Parathyroid adenoma (tissue), 2 donors: ENCODE measurements around the gene GJD2.

Source experiments
- H2AFZ ChIP-seq: fragments of 300-600 bp; sonication (generic); one replicate; pipeline ENCODE4 v1.7.0; 2017; ENCODE audit warnings: antibody characterized with exemption, mild to moderate bottlenecking
- H3K27ac ChIP-seq: fragments of 300-600 bp; sonication (generic); one replicate; pipeline ENCODE4 v1.7.0; 2017
- H3K27me3 ChIP-seq: fragments of 300-600 bp; sonication (generic); one replicate; pipeline ENCODE4 v1.7.0; 2017; ENCODE audit warnings: low read length; ENCODE audit not compliant: control insufficient read depth, insufficient read depth
- H3K36me3 ChIP-seq: fragments of 300-600 bp; sonication (generic); one replicate; pipeline ENCODE4 v1.7.0; 2017; ENCODE audit warnings: low read length; ENCODE audit not compliant: control insufficient read depth, insufficient read depth
- H3K4me1 ChIP-seq: fragments of 300-600 bp; sonication (generic); one replicate; pipeline ENCODE4 v1.7.0; 2017; ENCODE audit warnings: control low read depth
- H3K4me2 ChIP-seq: fragments of 300-600 bp; sonication (generic); one replicate; pipeline ENCODE4 v1.7.0; 2017; ENCODE audit warnings: low read length
- H3K4me3 ChIP-seq: fragments of 300-600 bp; sonication (generic); one replicate; pipeline ENCODE4 v1.7.0; 2017; ENCODE audit warnings: low read depth, low read length
- H3K79me2 ChIP-seq: fragments of 300-600 bp; sonication (generic); one replicate; pipeline ENCODE4 v1.7.0; 2017; ENCODE audit warnings: control low read depth
- H3K9ac ChIP-seq: fragments of 300-600 bp; sonication (generic); one replicate; pipeline ENCODE4 v1.7.0; 2017; ENCODE audit warnings: mild to moderate bottlenecking
- H3K9me3 ChIP-seq: fragments of 300-600 bp; sonication (generic); one replicate; pipeline ENCODE4 v1.7.0; 2017; ENCODE audit warnings: low read length; ENCODE audit not compliant: control insufficient read depth
- TF ChIP-seq, protein P1 (sequence below): fragments of 300-600 bp; sonication (generic); IDR thresholded peaks from one replicate; pipeline ENCODE4 v1.7.0; 2017; ENCODE audit warnings: antibody characterized with exemption, mild to moderate bottlenecking
- donor health status: primary hyperparathyroidism.

GJD2 gene

DNA sequence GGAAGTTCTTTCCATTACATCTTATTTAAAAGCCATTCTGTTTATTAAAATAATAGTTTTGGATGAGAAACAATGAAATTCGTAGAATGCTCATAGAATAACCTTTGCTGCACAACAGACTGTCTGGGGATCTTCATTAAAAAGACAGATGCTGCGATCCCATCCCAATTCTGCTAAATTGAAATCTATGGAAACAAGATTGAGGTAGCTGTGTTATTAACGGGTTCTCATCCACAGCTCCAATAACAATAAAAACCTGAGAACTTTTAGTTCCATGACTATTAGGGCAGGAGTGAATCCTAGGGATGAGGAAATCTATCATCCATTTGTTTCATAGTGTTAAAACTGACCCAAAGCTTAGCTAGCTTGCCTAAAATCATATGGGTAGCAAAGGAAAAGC, 2.5 kb upstream of the GJD2 start:
- TF ChIP-seq, protein P1, sequence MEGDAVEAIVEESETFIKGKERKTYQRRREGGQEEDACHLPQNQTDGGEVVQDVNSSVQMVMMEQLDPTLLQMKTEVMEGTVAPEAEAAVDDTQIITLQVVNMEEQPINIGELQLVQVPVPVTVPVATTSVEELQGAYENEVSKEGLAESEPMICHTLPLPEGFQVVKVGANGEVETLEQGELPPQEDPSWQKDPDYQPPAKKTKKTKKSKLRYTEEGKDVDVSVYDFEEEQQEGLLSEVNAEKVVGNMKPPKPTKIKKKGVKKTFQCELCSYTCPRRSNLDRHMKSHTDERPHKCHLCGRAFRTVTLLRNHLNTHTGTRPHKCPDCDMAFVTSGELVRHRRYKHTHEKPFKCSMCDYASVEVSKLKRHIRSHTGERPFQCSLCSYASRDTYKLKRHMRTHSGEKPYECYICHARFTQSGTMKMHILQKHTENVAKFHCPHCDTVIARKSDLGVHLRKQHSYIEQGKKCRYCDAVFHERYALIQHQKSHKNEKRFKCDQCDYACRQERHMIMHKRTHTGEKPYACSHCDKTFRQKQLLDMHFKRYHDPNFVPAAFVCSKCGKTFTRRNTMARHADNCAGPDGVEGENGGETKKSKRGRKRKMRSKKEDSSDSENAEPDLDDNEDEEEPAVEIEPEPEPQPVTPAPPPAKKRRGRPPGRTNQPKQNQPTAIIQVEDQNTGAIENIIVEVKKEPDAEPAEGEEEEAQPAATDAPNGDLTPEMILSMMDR, result no peak
- no peak overlapping the region for H3K9ac ChIP-seq
- no peaks in the 10 kb centered on the region for H3K9me3 ChIP-seq
- no peak overlapping the region for H3K27ac ChIP-seq
- H3K4me1 ChIP-seq, result no peaks in the 10 kb centered on the region
- H3K4me3 ChIP-seq, result no peak overlapping the region
- no peak overlapping the region for H3K4me2 ChIP-seq
- no peak overlapping the region for H2AFZ ChIP-seq
- peaks cover 9% of the 10 kb centered on the region for H3K27me3 ChIP-seq
- no peaks in the 10 kb centered on the region for H3K79me2 ChIP-seq
- no peaks in the 10 kb centered on the region for H3K36me3 ChIP-seq

GRCh38 chr15:34755419-34755773, 598 bp upstream of the GJD2 start:
- Histone ChIP-seq H3K36me3 (no peaks in the 10 kb centered on the region), H3K9me3 (no peaks in the 10 kb centered on the region), H3K27me3 (peaks cover 9% of the 10 kb centered on the region), H3K79me2 (no peaks in the 10 kb centered on the region), H3K4me1 (no peaks in the 10 kb centered on the region), H3K9ac (no peak overlapping the region), H3K4me2 (no peak overlapping the region), H3K27ac (no peak overlapping the region), H3K4me3 (no peak overlapping the region), H2AFZ (peak overlapping the region; percentile 74)
- TF ChIP-seq, protein P1, result no peak

DNA sequence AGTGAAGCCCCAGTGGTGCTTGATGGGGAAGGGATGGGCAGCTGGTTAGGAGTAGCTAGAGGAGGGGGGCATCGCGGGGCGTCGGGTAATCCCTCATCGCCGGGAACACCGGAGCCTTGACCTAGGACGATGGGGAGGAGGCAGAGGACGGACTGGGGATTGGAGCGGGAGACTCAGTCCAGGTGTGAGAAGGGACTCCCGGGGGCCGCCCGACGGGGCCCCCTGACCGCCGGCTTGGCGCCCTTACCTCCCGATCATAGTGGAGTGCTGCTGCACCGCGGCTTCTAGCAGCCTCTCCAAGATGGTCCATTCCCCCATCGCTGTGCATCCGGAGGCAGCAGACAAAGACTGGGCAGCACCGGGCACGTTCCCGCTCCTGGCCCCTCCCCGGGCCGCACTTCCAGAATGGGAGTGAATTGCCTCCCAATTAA, 612 bp downstream of the GJD2 start:
- TF ChIP-seq, protein P1, result no peak
- no peaks in the 10 kb centered on the region for H3K9me3 ChIP-seq
- no peak overlapping the region for H3K4me2 ChIP-seq
- peaks cover 9% of the 10 kb centered on the region for H3K27me3 ChIP-seq
- H3K36me3 ChIP-seq, result no peaks in the 10 kb centered on the region
- H2AFZ ChIP-seq, result peak overlapping the region; percentile 74
- H3K4me1 ChIP-seq, result no peaks in the 10 kb centered on the region
- H3K79me2 ChIP-seq, result no peaks in the 10 kb centered on the region
- no peak overlapping the region for H3K4me3 ChIP-seq
- no peak overlapping the region for H3K9ac ChIP-seq
- no peak overlapping the region for H3K27ac ChIP-seq

- Histone ChIP-seq H3K9ac (no peak overlapping the region), H3K9me3 (no peaks in the 10 kb centered on the region), H3K4me1 (no peaks in the 10 kb centered on the region), H3K79me2 (no peaks in the 10 kb centered on the region), H2AFZ (no peak overlapping the region), H3K4me2 (no peak overlapping the region), H3K27me3 (peaks cover 9% of the 10 kb centered on the region), H3K4me3 (no peak overlapping the region), H3K27ac (no peak overlapping the region), H3K36me3 (no peaks in the 10 kb centered on the region)
- TF ChIP-seq, protein P1, result no peak
Observed at GRCh38 chr15:34753236-34753894, 1.4 kb downstream of the GJD2 start.

DNA sequence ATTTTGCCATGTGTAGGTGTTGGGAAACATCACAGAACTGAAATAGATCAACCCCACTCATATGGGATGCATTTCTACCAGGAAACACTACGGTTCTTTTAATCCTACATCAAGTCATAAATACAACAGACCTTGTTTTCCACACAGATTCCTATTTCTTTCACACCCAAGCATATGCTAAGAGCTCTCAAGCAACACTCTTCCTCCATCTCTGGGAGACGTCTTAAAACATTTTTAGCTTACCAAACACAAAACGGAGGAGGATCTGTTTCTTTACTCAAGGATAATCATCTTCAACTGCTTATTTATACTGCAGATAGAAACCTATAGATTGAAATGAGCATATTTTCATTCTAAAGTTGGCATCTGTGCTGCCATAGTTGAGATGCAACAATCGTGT, 5.1 kb downstream of the GJD2 start:
- no peaks in the 10 kb centered on the region for H3K9me3 ChIP-seq
- H3K27ac ChIP-seq, result no peak overlapping the region
- H3K79me2 ChIP-seq, result no peaks in the 10 kb centered on the region
- TF ChIP-seq, protein P1, result no peak
- no peak overlapping the region for H3K9ac ChIP-seq
- H3K36me3 ChIP-seq, result no peaks in the 10 kb centered on the region
- no peak overlapping the region for H3K4me2 ChIP-seq
- peaks cover 5% of the 10 kb centered on the region for H3K27me3 ChIP-seq
- no peaks in the 10 kb centered on the region for H3K4me1 ChIP-seq
- no peak overlapping the region for H3K4me3 ChIP-seq
- H2AFZ ChIP-seq, result no peak overlapping the region
